Hepatocyte (in vitro differentiated cells): ENCODE results near the gene RNASE7. TPM values are rescaled to one million over a fixed set of nuclear protein-coding genes. Genes with fewer than 3 reads are reported as not detected.
A peak's percentile ranks its signal among the peaks of the same experiment; 100 is the strongest.

Experiments
- DNase-seq: peaks from one replicate; pipeline ENCODE4 v3.0.0-alpha.2; 2016; ENCODE audit warnings: low spot score
- H2AFZ ChIP-seq: fragments of 200-600 bp; sonication (generic); 2 replicates; pipeline ENCODE4 v1.6.0; 2016; ENCODE audit warnings: antibody characterized with exemption, mild to moderate bottlenecking
- H3K27ac ChIP-seq: fragments of 200-600 bp; sonication (generic); 2 replicates; pipeline ENCODE4 v1.5.1; 2016; ENCODE audit warnings: mild to moderate bottlenecking
- H3K27me3 ChIP-seq: fragments of 200-600 bp; sonication (generic); 2 replicates; pipeline ENCODE4 v1.6.1; 2016
- H3K36me3 ChIP-seq: fragments of 200-600 bp; sonication (generic); replicated peaks from 2 replicates; pipeline ENCODE4 v1.5.1; 2016; ENCODE audit warnings: low read depth; ENCODE audit not compliant: insufficient read depth
- H3K4me1 ChIP-seq: fragments of 200-600 bp; sonication (generic); 2 replicates; pipeline ENCODE4 v1.5.1; 2016; ENCODE audit warnings: mild to moderate bottlenecking, moderate library complexity; ENCODE audit not compliant: insufficient read depth
- H3K4me2 ChIP-seq: fragments of 200-600 bp; sonication (generic); 2 replicates; pipeline ENCODE4 v1.6.0; 2016
- H3K4me3 ChIP-seq: fragments of 200-600 bp; sonication (generic); 2 replicates; pipeline ENCODE4 v1.5.1; 2016; ENCODE audit warnings: mild to moderate bottlenecking
- H3K79me2 ChIP-seq: fragments of 200-600 bp; sonication (generic); 2 replicates; pipeline ENCODE4 v1.6.0; 2017; ENCODE audit warnings: mild to moderate bottlenecking
- H3K9me2 ChIP-seq: fragments of 200-600 bp; sonication (generic); replicated peaks from 2 replicates; pipeline ENCODE4 v1.6.0; 2017; ENCODE audit warnings: mild to moderate bottlenecking; ENCODE audit not compliant: insufficient read depth
- H3K9me3 ChIP-seq: fragments of 200-600 bp; sonication (generic); 2 replicates; pipeline ENCODE4 v1.5.1; 2016; ENCODE audit warnings: low read depth, mild to moderate bottlenecking
- H4K20me1 ChIP-seq: fragments of 200-600 bp; sonication (generic); 2 replicates; pipeline ENCODE4 v1.6.0; 2016; ENCODE audit warnings: mild to moderate bottlenecking; ENCODE audit not compliant: insufficient read depth, poor library complexity, severe bottlenecking
- CTCF ChIP-seq: fragments of 200-600 bp; sonication (generic); IDR thresholded peaks from 2 replicates; pipeline ENCODE4 v1.5.1; 2016; ENCODE audit warnings: antibody characterized with exemption, mild to moderate bottlenecking; ENCODE audit not compliant: poor library complexity
- EZH2 ChIP-seq: fragments of 200-600 bp; sonication (generic); IDR thresholded peaks from 2 replicates; pipeline ENCODE4 v1.6.1; 2016; ENCODE audit warnings: antibody characterized with exemption, mild to moderate bottlenecking, borderline replicate concordance
- EZH2phosphoT487 ChIP-seq: fragments of 200-600 bp; sonication (generic); IDR thresholded peaks from one replicate; pipeline ENCODE4 v1.6.1; 2018; ENCODE audit warnings: antibody characterized with exemption, mild to moderate bottlenecking, low read depth, moderate library complexity; ENCODE audit not compliant: unreplicated experiment, severe bottlenecking
- WGBS: methylation state at CpG from one replicate; pipeline ENCODE4 v1.1.6; 2016; ENCODE audit warnings: low lambda C conversion rate; ENCODE audit errors: missing lambda C conversion rate; 5-methylcytosine and 5-hydroxymethylcytosine counted together
- polyA plus RNA-seq: library from polyadenylated mRNA; unstranded; fragments of >200 nt; fragmentation: Nextera tagmentation; extraction: Ambion mirVana; gene quantifications from 2 replicates; pipeline ENCODE4 v1.2.1, GENCODE V29; 2016
- total RNA-seq: library from RNA; depleted of rRNA; stranded (reverse); fragments of >200 nt; gene quantifications from 2 replicates; pipeline ENCODE4 v1.2.3, GENCODE V29; 2014

Gene RNASE7
- total and polyA plus RNA-seq, 2 experiments from 2014 or later = not detected

- Histone ChIP-seq H3K36me3 (no peaks in the 10 kb centered on the region), H3K4me2 (no peak overlapping the region), H3K4me3 (no peak overlapping the region), H4K20me1 (no peaks in the 10 kb centered on the region), H3K27ac (peak overlapping the region; percentile 62), H3K9me2 (no peaks in the 10 kb centered on the region), H2AFZ (no peak overlapping the region), H3K9me3 (no peaks in the 10 kb centered on the region), H3K4me1 (no peaks in the 10 kb centered on the region), H3K79me2 (no peaks in the 10 kb centered on the region), H3K27me3 (no peaks in the 10 kb centered on the region)
- no peak for DNase-seq
- TF ChIP-seq EZH2phosphoT487 = no peak
- WGBS = 78% methylated on average over 17 of the region's 17 CpGs
These were observed 43.1 kb downstream of the RNASE7 start for GRCh38 chr14:21084998-21085853.

GRCh38 chr14:21086908-21087293 lies 44.7 kb downstream of the RNASE7 start:
- H4K20me1 ChIP-seq = no peaks in the 10 kb centered on the region
- WGBS = 99% methylated on average over 4 of the region's 4 CpGs
- H3K27ac ChIP-seq = no peak overlapping the region
- H3K9me2 ChIP-seq = no peaks in the 10 kb centered on the region
- TF ChIP-seq EZH2 (no peak), CTCF (no peak), EZH2phosphoT487 (no peak)
- H3K4me1 ChIP-seq = no peaks in the 10 kb centered on the region
- no peak overlapping the region for H2AFZ ChIP-seq
- no peak overlapping the region for H3K4me3 ChIP-seq
- no peak overlapping the region for H3K4me2 ChIP-seq
- no peak for DNase-seq
- H3K27me3 ChIP-seq = no peaks in the 10 kb centered on the region
- H3K9me3 ChIP-seq = no peaks in the 10 kb centered on the region
- H3K79me2 ChIP-seq = peaks cover under 1% of the 10 kb centered on the region
- H3K36me3 ChIP-seq = no peaks in the 10 kb centered on the region

GRCh38 chr14:21087294-21088091 lies 45.3 kb downstream of the RNASE7 start:
- H3K27me3 ChIP-seq = no peaks in the 10 kb centered on the region
- H4K20me1 ChIP-seq = no peaks in the 10 kb centered on the region
- no peaks in the 10 kb centered on the region for H3K4me1 ChIP-seq
- no peak overlapping the region for H3K4me3 ChIP-seq
- H3K79me2 ChIP-seq = peaks cover 5% of the 10 kb centered on the region
- no peaks in the 10 kb centered on the region for H3K9me3 ChIP-seq
- TF ChIP-seq EZH2phosphoT487 = no peak
- TF ChIP-seq CTCF = no peak
- TF ChIP-seq EZH2 = no peak
- DNase-seq = peak; percentile 62
- H3K4me2 ChIP-seq = no peak overlapping the region
- H3K36me3 ChIP-seq = no peaks in the 10 kb centered on the region
- H3K27ac ChIP-seq = no peak overlapping the region
- WGBS = 69% methylated on average over 19 of the region's 19 CpGs
- H3K9me2 ChIP-seq = no peaks in the 10 kb centered on the region
- H2AFZ ChIP-seq = no peak overlapping the region

GRCh38 chr14:21088687-21089086 lies 46.5 kb downstream of the RNASE7 start:
- H3K36me3 ChIP-seq = no peaks in the 10 kb centered on the region
- 95% methylated on average over 4 of the region's 4 CpGs for WGBS

More at GRCh38 chr14:21088687-21089086, 46.5 kb downstream of the RNASE7 start:
- DNase-seq = no peak
- TF ChIP-seq EZH2phosphoT487 = no peak
- TF ChIP-seq EZH2 = no peak
- no peak for TF ChIP-seq CTCF
- Histone ChIP-seq H3K4me3 (no peak overlapping the region), H3K9me2 (no peaks in the 10 kb centered on the region), H4K20me1 (peaks cover 5% of the 10 kb centered on the region), H3K4me2 (no peak overlapping the region), H3K27me3 (no peaks in the 10 kb centered on the region), H3K27ac (no peak overlapping the region), H3K4me1 (peaks cover under 1% of the 10 kb centered on the region), H3K79me2 (peaks cover 15% of the 10 kb centered on the region), H2AFZ (no peak overlapping the region), H3K9me3 (no peaks in the 10 kb centered on the region)
